HG03045 (cell line): ENCODE results near the gene SENP1.

Experiments
- ATAC-seq: cut with Tn5 transposase; IDR thresholded peaks from one replicate; pipeline ENCODE4 v1.9.1; 2021; ENCODE audit warnings: mild to moderate bottlenecking, moderate library complexity; ENCODE audit not compliant: unreplicated experiment

The SENP1 gene

DNA sequence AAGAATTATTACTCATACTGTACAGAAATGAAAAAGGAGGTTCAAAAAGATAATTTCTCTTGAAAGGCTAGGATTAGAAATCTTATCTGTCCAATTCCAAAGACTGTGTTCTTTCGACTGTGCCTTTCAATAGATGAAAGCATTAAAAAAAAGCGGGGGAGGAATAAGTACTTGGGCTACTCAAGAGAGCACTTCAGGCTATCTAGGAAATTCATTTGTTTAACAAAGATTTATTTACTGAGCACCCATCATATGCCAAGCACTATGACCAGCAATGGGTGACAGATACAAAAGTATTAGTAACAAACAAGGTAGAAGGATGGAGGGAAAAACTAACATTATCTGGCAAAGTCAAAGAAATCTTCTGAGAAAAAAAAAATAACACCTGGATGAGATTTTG, 37.4 kb downstream of the SENP1 start:
- no peak for ATAC-seq

- ATAC-seq: no peak
Observed at GRCh38 chr12:48067250-48067938, 38.5 kb downstream of the SENP1 start.

GRCh38 chr12:48065041-48065440, 40.8 kb downstream of the SENP1 start:
- no peak for ATAC-seq

DNA sequence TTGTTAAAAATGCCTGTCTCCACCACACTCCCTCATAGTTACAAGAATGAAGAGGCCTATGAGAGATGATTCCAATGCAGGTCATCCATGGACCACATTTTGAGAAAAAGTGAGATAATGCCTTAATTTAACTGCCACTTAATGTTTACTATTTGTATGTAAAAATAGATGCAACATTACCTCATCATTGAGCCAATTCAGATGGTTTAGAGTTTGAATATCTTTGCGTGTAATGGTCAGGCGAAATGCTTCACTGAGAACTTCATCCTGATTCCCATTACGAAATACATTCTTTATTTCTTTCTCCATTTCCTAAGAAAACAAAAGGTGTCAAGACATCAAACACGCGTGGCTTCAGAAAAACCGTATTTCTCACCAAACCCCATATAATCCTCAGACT, 42.3 kb downstream of the SENP1 start:
- ATAC-seq: no peak

- ATAC-seq: no peak
Observed at GRCh38 chr12:48061938-48062719, 43.8 kb downstream of the SENP1 start.

DNA sequence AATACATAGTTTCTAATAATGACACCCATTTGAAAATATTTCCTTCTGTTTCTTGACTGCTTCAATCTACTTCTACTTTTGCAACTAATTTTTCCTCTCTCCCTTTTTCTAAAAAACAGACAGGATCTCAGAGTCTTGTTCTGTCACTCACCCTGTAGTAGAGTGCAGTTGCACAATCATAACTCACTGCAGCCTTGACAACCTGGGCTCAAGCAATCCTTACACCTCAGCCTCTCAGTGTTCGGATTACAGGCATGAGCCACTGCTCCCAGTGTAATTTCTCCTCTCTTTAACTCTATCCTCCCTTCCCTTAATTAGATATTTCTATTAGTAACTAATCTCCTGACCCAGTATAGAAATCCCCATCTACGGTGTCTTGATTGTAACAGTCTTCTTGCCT, 45.4 kb downstream of the SENP1 start:
- no peak for ATAC-seq

DNA sequence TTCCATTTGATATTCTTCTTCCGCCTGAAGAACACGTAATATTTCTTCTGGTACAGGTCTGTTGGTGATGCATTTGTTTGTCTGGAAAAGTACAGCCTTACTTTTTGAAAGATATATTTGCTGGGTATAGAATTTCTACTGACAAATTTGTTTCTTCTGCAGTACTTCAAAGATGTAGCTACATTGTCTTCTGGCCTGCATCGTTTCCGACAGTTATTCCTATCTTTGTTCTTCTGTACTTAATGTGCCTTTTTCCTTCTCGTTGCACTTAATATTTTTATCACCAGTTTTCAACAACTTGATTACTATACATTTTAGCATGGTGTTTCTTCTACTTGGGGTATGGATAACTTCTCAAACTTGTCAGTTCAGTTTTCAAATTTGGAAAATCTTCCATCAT, 47.1 kb downstream of the SENP1 start:
- ATAC-seq: no peak

DNA sequence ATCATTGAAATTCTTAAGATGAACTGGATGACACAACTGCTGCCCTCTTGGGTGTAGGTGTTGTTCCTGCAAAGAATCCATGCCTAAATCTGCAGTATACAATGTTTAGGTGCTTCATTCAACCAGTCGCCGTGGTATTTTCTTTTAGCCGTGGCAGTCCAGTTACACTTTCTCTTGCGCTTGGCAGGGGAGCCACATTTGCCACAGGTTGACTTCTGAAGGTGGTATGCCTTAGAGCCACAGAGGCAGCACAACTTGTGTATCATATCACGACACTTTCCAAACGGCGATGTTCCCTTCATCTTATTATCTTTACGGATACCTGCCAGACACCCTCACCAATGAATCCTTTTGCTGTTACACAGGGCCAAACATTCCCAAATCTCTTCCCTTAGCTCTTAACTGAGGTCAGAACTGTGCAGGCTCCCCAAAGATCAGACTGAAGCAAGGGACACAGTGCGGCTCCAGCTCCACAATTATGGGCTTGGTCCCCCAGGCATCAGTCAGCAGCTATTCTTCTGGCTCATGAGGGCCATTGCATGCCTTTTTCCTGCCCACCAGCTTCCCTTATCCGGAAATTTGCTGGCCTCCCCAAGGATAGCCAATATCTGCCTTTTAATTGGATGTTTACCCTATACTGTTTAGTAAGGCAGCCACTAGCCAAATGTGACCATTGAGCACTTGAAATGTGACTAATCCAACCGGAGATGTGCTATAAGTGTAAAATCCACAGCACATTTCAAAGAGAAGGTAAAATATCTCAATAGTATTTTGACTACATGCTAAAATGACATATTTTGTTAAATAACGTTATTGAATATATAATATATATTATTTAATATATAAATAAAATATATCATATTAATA, 50.7 kb downstream of the SENP1 start:
- ATAC-seq: no peak

- no peak for ATAC-seq
Observed at GRCh38 chr12:48053883-48054282, 52.0 kb downstream of the SENP1 start.

GRCh38 chr12:48053122-48053521, 52.8 kb downstream of the SENP1 start:
- ATAC-seq: no peak

DNA sequence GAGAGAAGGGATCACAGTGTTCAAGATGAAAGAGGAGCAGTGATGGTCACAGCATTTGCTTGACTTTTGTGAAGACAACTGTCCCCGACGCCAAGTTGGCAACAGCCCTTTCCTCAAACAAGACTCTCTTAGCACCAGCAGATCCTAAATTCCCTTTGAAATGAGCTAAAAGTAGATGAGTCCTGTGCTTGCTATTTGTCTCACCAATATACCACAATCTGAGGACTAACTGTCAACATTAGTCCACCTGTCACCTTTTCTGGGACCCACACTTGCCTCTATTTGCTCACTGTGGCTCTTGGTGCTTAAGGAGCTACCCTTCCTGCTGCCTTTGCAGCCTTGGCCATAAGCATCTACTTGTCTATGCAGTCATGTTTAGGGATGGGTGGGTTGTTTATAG, 54.2 kb downstream of the SENP1 start:
- ATAC-seq: no peak

DNA sequence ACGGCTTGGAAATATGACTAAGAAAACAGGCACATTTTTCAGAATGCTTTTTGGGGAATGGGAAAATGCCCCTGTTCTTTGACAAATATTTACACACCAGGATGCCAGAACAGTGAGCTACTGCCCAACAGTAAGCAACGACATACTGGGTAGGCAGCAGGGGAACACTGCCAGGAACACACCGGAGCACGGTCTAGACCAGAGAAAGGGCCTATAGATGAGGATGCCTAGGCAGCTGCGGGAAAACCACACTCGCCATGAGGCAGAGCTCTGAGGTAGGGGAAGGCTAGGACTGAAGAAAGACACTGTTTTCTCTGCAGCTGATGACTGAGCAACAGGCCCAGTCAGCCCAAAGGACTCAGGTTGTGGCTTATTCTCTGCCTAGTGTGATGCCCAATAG, 55.7 kb downstream of the SENP1 start:
- ATAC-seq: no peak

DNA sequence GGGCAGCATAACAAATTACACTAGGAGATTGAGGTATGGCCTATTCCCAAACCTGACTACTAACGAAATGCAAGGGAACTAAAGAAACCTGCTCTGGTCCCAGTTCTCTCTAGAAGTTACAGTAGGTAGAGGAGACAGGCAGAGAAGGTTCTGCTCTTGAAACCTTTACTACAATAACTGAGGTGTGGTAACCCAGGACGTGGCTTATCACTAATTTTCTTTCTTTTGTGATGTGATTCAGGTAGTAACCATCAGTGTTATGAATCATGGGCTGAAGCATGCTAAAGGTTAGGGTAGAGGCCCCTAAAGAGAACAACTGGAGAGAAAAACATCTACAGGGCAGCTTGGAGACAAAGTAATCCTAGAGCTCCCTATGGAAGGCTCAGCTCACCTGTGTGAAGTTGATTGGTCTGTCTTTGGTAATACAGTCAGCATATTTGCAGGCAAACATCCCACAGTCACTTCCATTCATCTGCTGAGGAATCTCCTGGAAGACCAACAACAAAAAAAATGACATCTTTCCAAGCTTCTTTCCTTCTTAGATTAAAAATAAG, 59.8 kb downstream of the SENP1 start:
- ATAC-seq: no peak

GRCh38 chr12:48045061-48045846, 60.6 kb downstream of the SENP1 start:
- ATAC-seq: no peak

DNA sequence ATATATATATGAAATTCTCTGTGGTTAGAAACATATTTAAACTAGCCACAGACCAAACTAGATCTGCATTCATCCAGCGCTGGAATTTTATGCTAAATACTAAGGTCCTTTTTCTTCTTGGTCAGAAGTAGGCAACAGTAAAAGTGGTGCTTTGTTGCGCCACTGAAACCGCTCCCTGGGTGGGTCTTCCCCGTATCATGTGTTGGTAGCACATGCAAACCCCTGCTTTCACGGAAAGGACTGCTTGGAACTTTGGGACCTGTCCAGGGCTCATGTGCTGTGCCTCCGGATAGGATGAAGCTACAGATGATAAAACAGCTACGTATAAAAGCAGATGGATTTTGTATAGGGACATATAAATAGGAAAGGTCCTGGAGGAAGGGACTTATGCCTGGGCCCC, 61.5 kb downstream of the SENP1 start:
- ATAC-seq: no peak

GRCh38 chr12:48043771-48044170, 62.1 kb downstream of the SENP1 start:
- ATAC-seq: no peak

GRCh38 chr12:48041591-48042423, 64.1 kb downstream of the SENP1 start:
- ATAC-seq: no peak

- no peak for ATAC-seq
Observed at GRCh38 chr12:48040354-48040753, 65.5 kb downstream of the SENP1 start.

DNA sequence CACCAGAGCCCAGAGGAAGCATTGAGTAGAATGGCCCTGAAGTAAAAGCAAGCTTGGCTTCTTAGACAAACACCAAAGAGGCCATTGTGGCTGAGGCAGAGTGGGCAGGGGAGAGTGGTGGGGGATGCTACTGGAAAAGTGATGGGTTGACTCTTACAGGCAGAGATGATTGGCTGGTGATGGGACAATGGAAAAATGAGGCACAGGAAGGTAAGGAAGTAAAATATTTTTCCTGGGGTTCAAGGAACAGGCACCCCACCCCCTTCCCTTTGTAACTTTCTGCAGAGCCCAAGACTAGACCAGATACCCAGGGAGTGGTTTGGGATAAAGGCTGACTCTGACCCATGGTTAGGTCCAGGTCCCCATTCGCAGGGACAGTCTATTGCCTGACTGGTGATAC, 66.7 kb downstream of the SENP1 start:
- no peak for ATAC-seq

GRCh38 chr12:48038085-48038484, 67.8 kb downstream of the SENP1 start:
- no peak for ATAC-seq
